ENCODE data around the gene SLC26A8.
"Not testable (repeated sequence)": the region's sequence is repeated elsewhere in the genome, so short reads cannot be mapped to it uniquely, and the experiment has no call there.

Gene SLC26A8

DNA sequence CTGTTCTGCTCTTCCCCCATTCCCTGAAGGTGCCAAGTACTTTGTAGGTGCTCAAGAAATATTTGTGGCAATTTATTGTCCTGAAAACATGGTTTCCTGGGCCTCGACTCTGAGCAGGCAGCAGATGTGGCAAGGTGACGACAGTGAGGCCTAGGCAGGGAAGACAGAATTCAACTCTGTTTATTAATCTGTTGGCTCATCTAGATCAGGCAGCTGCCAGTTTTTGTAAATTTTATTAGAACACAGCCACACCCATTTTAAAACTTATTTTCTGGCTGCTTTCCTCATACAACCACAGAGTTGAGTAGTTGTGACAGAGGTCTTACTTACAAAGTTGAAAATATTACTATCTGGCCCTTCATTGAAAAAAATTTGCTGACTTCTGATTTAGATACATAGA, 27.7 kb upstream of the SLC26A8 start:
- no peak for DNase-seq
- intact Hi-C loops (cut with DNase I) = no loop called here

GRCh38 chr6:36050947-36051710, 26.7 kb upstream of the SLC26A8 start:
- intact Hi-C loops (cut with DNase I) = no loop called here
- peak in 23 of 42 donors; percentile 12 to 75 (median 38) for DNase-seq

- intact Hi-C loops (cut with DNase I) = no loop called here
- no peak for DNase-seq
Measured at GRCh38 chr6:36050305-36050704, 25.9 kb upstream of the SLC26A8 start.

GRCh38 chr6:36049582-36049981, 25.1 kb upstream of the SLC26A8 start:
- intact Hi-C loops (cut with DNase I) = no loop called here
- no peak for DNase-seq

DNA sequence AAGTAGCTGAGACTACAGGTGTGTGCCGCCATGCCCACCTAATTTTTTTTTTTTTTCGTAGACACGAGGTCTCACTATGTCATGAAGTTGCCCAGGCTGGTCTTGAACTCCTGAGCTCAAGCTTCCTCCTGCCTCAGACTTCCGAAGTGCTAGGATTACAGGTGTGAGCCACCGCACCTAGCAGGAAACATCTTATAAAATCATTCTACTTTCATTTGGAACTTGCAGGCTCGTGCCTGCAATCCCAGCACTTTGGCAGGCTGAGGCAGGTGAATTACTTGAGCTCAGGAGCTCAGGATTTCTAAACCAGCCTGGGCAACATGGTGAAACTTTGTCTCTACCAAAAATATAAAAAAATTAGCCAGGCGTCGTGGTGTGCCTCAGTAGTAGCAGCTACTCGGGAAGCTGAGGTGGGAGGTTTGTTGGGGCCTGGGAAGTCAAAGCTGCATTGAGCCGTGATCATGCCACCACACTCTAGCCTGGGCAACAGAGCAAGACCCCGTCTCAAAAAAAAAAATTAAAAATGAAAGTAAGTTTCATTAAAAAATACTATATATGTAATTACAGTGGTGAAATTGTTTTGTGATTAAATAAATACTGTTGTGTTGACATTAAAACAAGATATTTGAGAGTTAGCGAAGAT, 18.3 kb upstream of the SLC26A8 start:
- intact Hi-C loops (cut with DNase I) = no loop called here

DNA sequence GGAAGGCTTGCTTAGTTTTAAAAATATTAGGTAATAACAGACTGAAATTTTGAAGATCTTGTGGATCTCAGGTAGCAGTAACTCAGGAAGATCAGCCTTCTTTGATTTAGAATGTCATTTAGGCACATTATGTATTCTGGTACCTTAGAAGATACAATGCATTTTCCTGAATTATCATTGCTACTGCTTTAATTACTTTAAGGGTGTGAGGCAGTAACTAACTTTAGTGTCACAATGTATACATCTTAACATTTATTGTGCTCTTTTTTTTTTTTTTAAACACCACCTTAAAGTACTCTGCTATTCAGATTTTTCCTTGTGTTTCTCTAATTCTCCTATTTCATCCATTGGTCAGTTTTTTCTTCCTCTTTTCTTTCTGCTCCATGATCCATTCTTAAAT, 16.5 kb upstream of the SLC26A8 start:
- no peak for DNase-seq
- intact Hi-C loops (cut with DNase I) = no loop called here

More for the DNA sequence above, 18.3 kb upstream of the SLC26A8 start:
- DNase-seq = no peak

DNA sequence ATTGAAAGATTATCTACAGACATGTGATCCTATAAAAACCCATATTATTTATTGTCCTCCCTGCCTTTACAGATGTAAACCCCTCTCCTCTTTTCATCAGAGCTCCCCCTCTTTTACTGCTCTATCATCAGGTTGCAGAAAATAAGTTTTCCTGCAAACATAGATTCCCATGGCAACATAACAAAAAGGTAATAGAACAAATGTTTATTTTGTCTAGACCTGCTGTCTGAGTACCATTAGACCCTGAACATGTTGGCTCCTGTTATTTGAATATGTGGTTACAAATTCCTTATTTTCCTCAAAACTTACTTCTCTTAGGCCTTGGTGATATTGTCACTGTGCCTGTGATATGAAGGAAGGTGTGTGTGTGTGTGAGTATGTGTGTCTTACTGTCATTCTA, 14.7 kb upstream of the SLC26A8 start:
- no peak for DNase-seq
- intact Hi-C loops (cut with DNase I) = no loop called here

- DNase-seq = no peak
- intact Hi-C loops (cut with DNase I) = no loop called here
Measured at GRCh38 chr6:36038120-36038876, 13.9 kb upstream of the SLC26A8 start.

- no peak for DNase-seq
- intact Hi-C loops (cut with DNase I) = no loop called here
Measured at GRCh38 chr6:36035225-36035624, 10.8 kb upstream of the SLC26A8 start.

GRCh38 chr6:36034441-36034840, 10.0 kb upstream of the SLC26A8 start:
- DNase-seq = no peak
- intact Hi-C loops (cut with DNase I) = no loop called here

DNA sequence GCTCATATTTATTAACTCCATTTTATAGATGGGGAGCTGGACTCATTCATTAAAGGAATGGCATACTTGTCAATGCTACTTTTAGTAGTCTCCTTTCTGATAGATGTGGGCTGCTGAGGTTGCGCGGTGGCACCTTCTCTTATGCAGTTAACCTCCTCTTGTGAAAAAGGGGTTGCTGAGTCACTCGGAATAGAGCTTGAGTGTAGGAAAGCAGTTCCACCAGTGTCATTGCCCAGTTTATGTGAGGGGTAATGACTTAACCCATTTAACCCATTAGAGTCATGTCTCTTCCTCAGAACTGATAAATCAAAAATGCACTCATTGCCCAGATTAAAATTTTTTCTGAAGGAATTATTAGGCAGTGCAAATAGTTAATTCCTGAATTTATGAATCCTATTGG, 9.5 kb upstream of the SLC26A8 start:
- DNase-seq = peak in 38 of 42 donors; percentile 11 to 84 (median 50)
- intact Hi-C loops (cut with DNase I) = no loop called here

- intact Hi-C loops (cut with DNase I); DNase-seq: not testable (repeated sequence)
Measured at GRCh38 chr6:36033144-36033543, 8.7 kb upstream of the SLC26A8 start.

- DNase-seq = no peak
- intact Hi-C loops (cut with DNase I) = no loop called here
Measured at GRCh38 chr6:36032261-36032660, 7.8 kb upstream of the SLC26A8 start.

DNA sequence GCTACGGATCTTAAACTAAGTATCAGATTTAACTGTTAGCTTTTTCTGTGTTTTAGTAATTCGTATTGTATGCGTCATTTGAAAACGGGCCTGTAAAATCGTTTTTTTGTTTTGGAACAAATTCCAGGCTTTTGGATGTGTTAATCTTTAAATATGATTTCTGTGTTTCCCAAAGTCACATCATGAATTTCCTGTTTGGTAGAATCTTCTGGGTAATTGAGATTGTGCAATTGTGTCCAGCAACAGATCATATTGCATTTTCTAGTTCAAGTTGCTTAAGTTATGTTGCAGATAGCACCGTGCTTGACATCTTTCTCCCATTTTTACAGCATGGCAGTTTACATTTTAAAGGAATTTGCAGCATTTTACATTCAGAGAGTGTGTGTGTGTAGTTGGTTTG, 5.0 kb upstream of the SLC26A8 start:
- intact Hi-C loops (cut with DNase I) = loop anchor here (5.0 to 10.0 kb wide), 2 partner anchors 168 to 325 kb away; partner anchors contain the start of gene BRPF3
- DNase-seq = no peak

GRCh38 chr6:36028877-36029324, 4.5 kb upstream of the SLC26A8 start:
- intact Hi-C loops (cut with DNase I) = loop anchor here (5.0 to 10.0 kb wide), 2 partner anchors 168 to 326 kb away; partner anchors contain the start of gene BRPF3
- DNase-seq = peak; percentile 40 to 92 (median 68)

GRCh38 chr6:36028088-36028876, 3.8 kb upstream of the SLC26A8 start:
- intact Hi-C loops (cut with DNase I) = loop anchor here (5.0 to 10.0 kb wide), 2 partner anchors 169 to 327 kb away; partner anchors contain the start of gene BRPF3
- DNase-seq = peak in 40 of 42 donors; percentile 14 to 66 (median 38)

DNA sequence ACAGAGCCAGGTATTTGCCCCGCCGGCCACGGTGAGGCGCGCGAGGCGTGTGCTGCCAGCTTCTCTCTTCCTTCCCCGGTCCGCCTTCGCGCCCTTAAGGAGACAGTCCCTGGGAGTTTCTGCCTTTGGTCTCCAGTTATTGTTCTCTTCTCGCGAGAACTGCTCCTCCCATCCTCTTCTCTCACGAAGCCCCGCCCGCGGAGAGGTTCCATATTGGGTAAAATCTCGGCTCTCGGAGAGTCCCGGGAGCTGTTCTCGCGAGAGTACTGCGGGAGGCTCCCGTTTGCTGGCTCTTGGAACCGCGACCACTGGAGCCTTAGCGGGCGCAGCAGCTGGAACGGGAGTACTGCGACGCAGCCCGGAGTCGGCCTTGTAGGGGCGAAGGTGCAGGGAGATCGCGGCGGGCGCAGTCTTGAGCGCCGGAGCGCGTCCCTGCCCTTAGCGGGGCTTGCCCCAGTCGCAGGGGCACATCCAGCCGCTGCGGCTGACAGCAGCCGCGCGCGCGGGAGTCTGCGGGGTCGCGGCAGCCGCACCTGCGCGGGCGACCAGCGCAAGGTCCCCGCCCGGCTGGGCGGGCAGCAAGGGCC, 3.2 kb upstream of the SLC26A8 start, which contains the start of gene MAPK14:
TSS of gene MAPK14 (plus strand) at position 308 of the 587 bp plus-strand sequence. CDS start 350 bp downstream, outside the sequence.
- intact Hi-C loops (cut with DNase I) = loop anchor here (1.0 to 10.0 kb wide), 3 partner anchors 68 to 327 kb away; partner anchors contain the start of gene BRPF3
- peak; percentile 95 to 100 (median 99) for DNase-seq

GRCh38 chr6:36025932-36026327, 1.5 kb upstream of the SLC26A8 start:
- no peak for DNase-seq
- intact Hi-C loops (cut with DNase I) = loop anchor here (5.0 to 10.0 kb wide), 2 partner anchors 171 to 329 kb away; partner anchors contain the start of gene BRPF3

Data from head of caudate nucleus (tissue), 42 donors.